Stomach smooth muscle (tissue), 2 donors: ENCODE measurements around the gene LRP1-AS.
"Not testable (repeated sequence)": the region's sequence is repeated elsewhere in the genome, so short reads cannot be mapped to it uniquely, and the experiment has no call there.

ENCODE experiments used
- H3K27ac ChIP-seq: one replicate; pipeline ENCODE4 v1.7.0; 2013; ENCODE audit warnings: mild to moderate bottlenecking, low read length, inconsistent platforms
- H3K27me3 ChIP-seq, 2 donors: one replicate each; pipeline ENCODE4 v1.7.0; 2013; ENCODE audit warnings: low read length in 2 of 2; ENCODE audit not compliant: insufficient read depth in 2 of 2, control insufficient read depth in 1 of 2
- H3K36me3 ChIP-seq, 2 donors: one replicate each; pipeline ENCODE4 v1.7.0; 2013; ENCODE audit warnings: low read length in 2 of 2; ENCODE audit not compliant: control insufficient read depth in 2 of 2, insufficient read depth in 2 of 2
- H3K4me1 ChIP-seq: one replicate; pipeline ENCODE4 v1.7.0; 2013; ENCODE audit warnings: low read length; ENCODE audit not compliant: control insufficient read depth, insufficient read depth
- H3K4me3 ChIP-seq, 2 donors: one replicate each; pipeline ENCODE4 v1.7.0; 2013; ENCODE audit warnings: low read length in 2 of 2
- H3K9ac ChIP-seq, 2 donors: one replicate each; pipeline ENCODE4 v1.7.0; 2013; ENCODE audit warnings: low read length in 2 of 2, mild to moderate bottlenecking in 1 of 2
- H3K9me3 ChIP-seq, 2 donors: one replicate each; pipeline ENCODE4 v1.7.0; 2013; ENCODE audit warnings: low read length in 2 of 2; ENCODE audit not compliant: control insufficient read depth in 2 of 2
- donor health status: healthy.
- donor health status: Pancreatic carcinoma.

LRP1-AS gene

GRCh38 chr12:57120718-57121117, 26.7 kb downstream of the LRP1-AS start:
- H3K9me3 ChIP-seq, H3K27me3 ChIP-seq: not testable (repeated sequence)

GRCh38 chr12:57119294-57120085, 27.9 kb downstream of the LRP1-AS start:
- Histone ChIP-seq H3K36me3 (no peaks in the 10 kb centered on the region), H3K4me1 (peaks cover 3% of the 10 kb centered on the region), H3K4me3 (no peak overlapping the region), H3K27me3 (peaks cover 0 to 2% of the 10 kb centered on the region in 2 donors), H3K9me3 (no peaks in the 10 kb centered on the region), H3K27ac (no peak overlapping the region), H3K9ac (no peak overlapping the region)

More at GRCh38 chr12:57120718-57121117, 26.7 kb downstream of the LRP1-AS start:
- H3K27ac ChIP-seq, H3K4me3 ChIP-seq, H3K4me1 ChIP-seq, H3K36me3 ChIP-seq, H3K9ac ChIP-seq: not testable (repeated sequence)

GRCh38 chr12:57118711-57119271, 28.6 kb downstream of the LRP1-AS start:
- Histone ChIP-seq H3K27ac (no peak overlapping the region), H3K27me3 (peaks cover 0 to 2% of the 10 kb centered on the region in 2 donors), H3K4me1 (peaks cover 3% of the 10 kb centered on the region)

GRCh38 chr12:57116580-57117281, 30.7 kb downstream of the LRP1-AS start:
- H3K27me3 ChIP-seq, result peaks cover 0 to 2% of the 10 kb centered on the region in 2 donors
- H3K4me3 ChIP-seq, result no peak overlapping the region
- no peaks in the 10 kb centered on the region for H3K9me3 ChIP-seq
- no peak overlapping the region for H3K9ac ChIP-seq
- H3K36me3 ChIP-seq, result no peaks in the 10 kb centered on the region
- H3K27ac ChIP-seq, result no peak overlapping the region
- H3K4me1 ChIP-seq, result peaks cover 14% of the 10 kb centered on the region

More at GRCh38 chr12:57118711-57119271, 28.6 kb downstream of the LRP1-AS start:
- H3K4me3 ChIP-seq, result no peak overlapping the region
- no peaks in the 10 kb centered on the region for H3K36me3 ChIP-seq
- H3K9me3 ChIP-seq, result no peaks in the 10 kb centered on the region
- no peak overlapping the region for H3K9ac ChIP-seq

GRCh38 chr12:57112492-57113294, 34.7 kb downstream of the LRP1-AS start:
- H3K9ac ChIP-seq, result peak overlapping the region; percentile 96 to 98

GRCh38 chr12:57111031-57111734, 36.2 kb downstream of the LRP1-AS start, which contains the start of gene STAT6:
TSS of gene STAT6 (minus strand) at chr12:57111362. CDS start at chr12:57108278, 3,084 bp downstream.
- Histone ChIP-seq H3K4me3 (peak within 1 kb of the TSS; percentile 77 to 96), H3K36me3 (peaks cover 11 to 14% of the 10 kb centered on the region in 2 donors), H3K9me3 (no peaks in the 10 kb centered on the region), H3K27me3 (no peaks in the 10 kb centered on the region), H3K27ac (peak within 1 kb of the TSS; percentile 100), H3K4me1 (peaks cover 49% of the 10 kb centered on the region), H3K9ac (peak within 1 kb of the TSS; percentile 96 to 98)

More at GRCh38 chr12:57112492-57113294, 34.7 kb downstream of the LRP1-AS start:
- H3K4me1 ChIP-seq, result peaks cover 39% of the 10 kb centered on the region
- H3K4me3 ChIP-seq, result peak overlapping the region; percentile 77 to 96
- H3K27ac ChIP-seq, result peak overlapping the region; percentile 100
- peaks cover 0 to 3% of the 10 kb centered on the region in 2 donors for H3K36me3 ChIP-seq
- H3K9me3 ChIP-seq, result no peaks in the 10 kb centered on the region
- peaks cover 0 to 2% of the 10 kb centered on the region in 2 donors for H3K27me3 ChIP-seq

GRCh38 chr12:57110104-57111030, 37.1 kb downstream of the LRP1-AS start:
- H3K27ac ChIP-seq, result peak overlapping the region; percentile 100
- H3K9ac ChIP-seq, result peak overlapping the region; percentile 96 to 98
- H3K9me3 ChIP-seq, result no peaks in the 10 kb centered on the region
- H3K4me3 ChIP-seq, result peak overlapping the region; percentile 77 to 96
- H3K4me1 ChIP-seq, result peaks cover 50% of the 10 kb centered on the region
- H3K36me3 ChIP-seq, result peaks cover 15 to 19% of the 10 kb centered on the region in 2 donors
- no peaks in the 10 kb centered on the region for H3K27me3 ChIP-seq

- Histone ChIP-seq H3K4me3 (peak overlapping the region; percentile 77 to 96), H3K9ac (peak overlapping the region; percentile 96 to 98), H3K36me3 (peaks cover 24 to 28% of the 10 kb centered on the region in 2 donors), H3K4me1 (peaks cover 50% of the 10 kb centered on the region), H3K27ac (peak overlapping the region; percentile 100), H3K27me3 (no peaks in the 10 kb centered on the region), H3K9me3 (no peaks in the 10 kb centered on the region)
Observed at GRCh38 chr12:57109207-57110103, 38.0 kb downstream of the LRP1-AS start.
